ENCODE measurements around the gene TBC1D24. TPM values are rescaled to one million over a fixed set of nuclear protein-coding genes. Genes with fewer than 3 reads are reported as not detected.
A peak's percentile ranks its signal among the peaks of the same experiment; 100 is the strongest.
"Not testable (repeated sequence)": the region's sequence is repeated elsewhere in the genome, so short reads cannot be mapped to it uniquely, and the experiment has no call there.

The TBC1D24 gene
- total and polyA plus RNA-seq, 8 donors, result 10.8 to 23.7 (median 18.2) TPM

GRCh38 chr16:2551420-2551889 lies 76.5 kb downstream of the TBC1D24 start:
- H3K4me1 ChIP-seq; intact Hi-C loops (cut with DNase I); FAIRE-seq; H3K27ac ChIP-seq; H3K9me3 ChIP-seq; H3K36me3 ChIP-seq; H3K4me3 ChIP-seq; H3K27me3 ChIP-seq: not testable (repeated sequence)
- ATAC-seq, result peak; percentile 27 to 41 (median 34)
- DNase-seq, result peak in 3 of 6 donors; percentile 5 to 20 (median 14)
- 52 to 59% methylated on average over 11 of the region's 17 CpGs for WGBS, 2 donors

GRCh38 chr16:2554709-2555425 lies 79.9 kb downstream of the TBC1D24 start:
- H3K4me3 ChIP-seq; H3K36me3 ChIP-seq; DNase-seq; H3K9me3 ChIP-seq; intact Hi-C loops (cut with DNase I); FAIRE-seq; H3K27ac ChIP-seq; H3K4me1 ChIP-seq; H3K27me3 ChIP-seq: not testable (repeated sequence)
- WGBS, 2 donors, result no CpG with 5 or more reads among the region's 13 CpGs
- peak in 1 of 4 donors; percentile 32 for ATAC-seq

Small RNA genes within 50 kb of the gene (microRNA-seq; reads per million reads assigned to microRNA genes)
- gene MIR3178 (0 reads per million in 2 donors), gene MIR6767 (0 reads per million in 2 donors), gene MIR6768 (0 reads per million in 2 donors)

Other genes with a start within 250 kb of the TBC1D24 start
- 1 to 10 TPM in 1 of 6 donors, under 1 TPM in 5; 0.31 to 1.3 (median 0.67) TPM for gene DNASE1L2, start 238.7 kb upstream of the TBC1D24 start, total RNA-seq
- 1 to 10 TPM; 3.4 to 4.9 TPM for gene DNASE1L2, start 238.7 kb upstream of the TBC1D24 start, polyA plus RNA-seq
- 10 to 100 TPM; 31.9 to 64.4 (median 36.3) TPM for gene ECI1, start 223.5 kb upstream of the TBC1D24 start, total RNA-seq
- gene ECI1, start 223.5 kb upstream of the TBC1D24 start, polyA plus RNA-seq, result 10 to 100 TPM; 51.1 to 72.5 TPM
- gene RNPS1, start 207.0 kb upstream of the TBC1D24 start, total RNA-seq, result 10 to 100 TPM; 36.0 to 66.2 (median 50.3) TPM
- 100 to 1,000 TPM in 1 of 2 donors, 10 to 100 TPM in 1; 56.0 to 103 TPM for gene RNPS1, start 207.0 kb upstream of the TBC1D24 start, polyA plus RNA-seq
- 10 to 100 TPM; 12.7 to 26.5 (median 16.5) TPM for gene ABCA3, start 134.4 kb upstream of the TBC1D24 start, total RNA-seq
- gene ABCA3, start 134.4 kb upstream of the TBC1D24 start, polyA plus RNA-seq, result 10 to 100 TPM; 22.6 to 22.8 TPM
- gene CCNF, start 45.7 kb upstream of the TBC1D24 start, total RNA-seq, result 1 to 10 TPM in 4 of 6 donors, under 1 TPM in 2; 0.69 to 2.6 (median 1.3) TPM
- gene CCNF, start 45.7 kb upstream of the TBC1D24 start, polyA plus RNA-seq, result under 1 TPM; 0.77 to 0.91 TPM
- under 1 TPM in 5 of 6 donors, not detected in 1; 0.16 to 0.82 (median 0.76) TPM for gene TEDC2, start 15.0 kb upstream of the TBC1D24 start, total RNA-seq
- gene TEDC2, start 15.0 kb upstream of the TBC1D24 start, polyA plus RNA-seq, result 1 to 10 TPM; 1.1 to 1.4 TPM
- gene NTN3, start 3.8 kb upstream of the TBC1D24 start, total RNA-seq, result under 1 TPM in 3 of 6 donors, not detected in 3; 0.09 to 0.22 (median 0.20) TPM
- under 1 TPM; 0.07 to 0.08 TPM for gene NTN3, start 3.8 kb upstream of the TBC1D24 start, polyA plus RNA-seq
- gene ATP6V0C, start 38.8 kb downstream of the TBC1D24 start, total RNA-seq, result 10 to 100 TPM; 39.9 to 92.3 (median 66.8) TPM
- 100 to 1,000 TPM in 1 of 2 donors, 10 to 100 TPM in 1; 59.8 to 124 TPM for gene ATP6V0C, start 38.8 kb downstream of the TBC1D24 start, polyA plus RNA-seq
- 10 to 100 TPM in 4 of 6 donors, 1 to 10 TPM in 2; 8.0 to 18.7 (median 10.9) TPM for gene AMDHD2, start 45.2 kb downstream of the TBC1D24 start, total RNA-seq
- gene AMDHD2, start 45.2 kb downstream of the TBC1D24 start, polyA plus RNA-seq, result 10 to 100 TPM; 27.7 to 36.3 TPM
- under 1 TPM; 0.12 to 0.92 (median 0.62) TPM for gene CEMP1, start 56.3 kb downstream of the TBC1D24 start, total RNA-seq
- 1 to 10 TPM; 1.1 to 1.2 TPM for gene CEMP1, start 56.3 kb downstream of the TBC1D24 start, polyA plus RNA-seq
- gene PDPK1, start 62.9 kb downstream of the TBC1D24 start, total RNA-seq, result 10 to 100 TPM; 24.2 to 34.8 (median 31.9) TPM
- 10 to 100 TPM; 12.7 to 27.3 TPM for gene PDPK1, start 62.9 kb downstream of the TBC1D24 start, polyA plus RNA-seq
- 1 to 10 TPM; 4.5 to 8.9 (median 6.7) TPM for gene KCTD5, start 207.4 kb downstream of the TBC1D24 start, total RNA-seq
- gene KCTD5, start 207.4 kb downstream of the TBC1D24 start, polyA plus RNA-seq, result 1 to 10 TPM; 6.3 to 7.7 TPM
- gene PRSS27, start 245.1 kb downstream of the TBC1D24 start, total RNA-seq, result under 1 TPM; 0.22 to 0.69 (median 0.50) TPM
- 1 to 10 TPM; 2.0 to 2.1 TPM for gene PRSS27, start 245.1 kb downstream of the TBC1D24 start, polyA plus RNA-seq